GM18867 (cell line): ENCODE results near the gene KLHL41.
"Not testable (repeated sequence)": the region's sequence is repeated elsewhere in the genome, so short reads cannot be mapped to it uniquely, and the experiment has no call there.

ENCODE experiments used
- ATAC-seq: cut with Tn5 transposase; IDR thresholded peaks from one replicate; pipeline ENCODE4 v1.9.1; 2021; ENCODE audit warnings: mild to moderate bottlenecking, moderate library complexity; ENCODE audit not compliant: unreplicated experiment

The KLHL41 gene

DNA sequence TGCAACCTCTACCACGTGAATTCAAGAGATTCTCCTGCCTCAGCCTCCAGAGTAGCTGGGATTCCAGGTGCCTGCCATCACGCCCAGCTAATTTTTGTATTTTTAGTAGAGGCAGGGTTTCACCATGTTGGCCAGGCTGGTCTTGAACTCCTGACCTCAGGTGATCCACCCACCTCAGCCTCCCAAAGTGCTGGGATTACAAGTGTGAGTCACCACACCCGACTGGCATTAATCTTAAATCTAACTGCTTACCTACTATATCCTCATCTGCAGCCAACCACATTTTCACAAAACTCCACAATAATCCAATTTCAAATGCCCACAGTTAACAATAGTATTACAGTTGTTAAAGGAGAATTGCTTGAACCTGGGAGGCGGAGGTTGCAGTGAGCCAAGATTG lies 61.2 kb downstream of the KLHL41 start:
- ATAC-seq: not testable (repeated sequence)

DNA sequence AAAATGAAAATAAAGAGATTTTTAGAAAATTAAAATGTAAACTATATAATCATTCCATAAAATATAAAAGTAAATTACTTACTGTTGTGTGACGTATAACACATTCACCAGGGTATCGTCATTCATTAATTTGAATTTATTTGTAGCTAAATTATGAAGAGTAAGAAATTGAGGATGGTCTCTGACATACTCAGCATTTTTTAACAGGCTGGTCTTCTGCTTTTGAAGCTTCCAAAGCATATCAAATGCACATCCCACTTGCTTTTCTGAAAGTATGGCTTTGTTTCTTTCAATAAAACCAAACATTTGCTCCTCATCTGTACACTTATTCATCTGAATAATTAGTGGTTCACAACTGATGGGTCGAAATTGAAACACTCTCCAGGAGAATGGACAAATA lies 62.1 kb downstream of the KLHL41 start:
- ATAC-seq: no peak

DNA sequence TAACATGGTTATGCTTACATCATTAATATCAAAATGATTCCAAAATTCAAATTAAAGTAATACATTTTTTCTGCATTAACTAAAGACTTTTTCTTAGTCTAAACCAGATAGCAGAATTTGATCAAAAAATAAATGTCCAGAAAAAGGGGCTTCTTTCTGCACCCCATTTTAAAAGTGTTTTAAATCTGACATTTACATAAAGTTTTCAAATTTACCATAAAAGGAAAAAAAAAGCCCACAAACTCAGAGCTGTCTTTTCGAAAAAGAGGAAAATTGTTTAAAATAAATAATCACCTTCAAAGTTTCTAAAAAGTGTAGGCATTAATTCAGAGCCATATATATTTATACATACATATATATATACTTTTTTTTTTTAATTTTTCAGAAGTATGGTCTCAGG lies 62.7 kb downstream of the KLHL41 start:
- no peak for ATAC-seq

- ATAC-seq: no peak
These were observed 63.3 kb downstream of the KLHL41 start for GRCh38 chr2:169572821-169573159.

GRCh38 chr2:169573160-169573973 lies 63.9 kb downstream of the KLHL41 start, which contains the start of gene FASTKD1:
TSS of gene FASTKD1 (minus strand) at chr2:169573865. CDS start at chr2:169572029, 1,836 bp downstream.
- peak; percentile 99 for ATAC-seq

DNA sequence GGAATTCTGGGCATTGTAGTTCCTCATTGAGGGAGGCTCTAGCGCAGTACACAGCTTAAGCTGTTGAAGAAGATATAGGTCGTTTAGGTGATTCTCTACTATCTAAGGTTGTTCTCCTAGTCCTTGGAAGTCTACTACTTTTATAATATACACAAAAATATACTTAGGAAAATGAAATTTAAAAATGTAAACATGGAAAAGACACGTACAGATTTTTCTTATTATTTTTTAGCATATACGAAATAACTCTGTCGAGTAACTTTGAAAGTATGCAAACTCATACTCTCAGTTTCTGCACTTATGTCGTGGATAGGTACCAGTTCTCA lies 64.4 kb downstream of the KLHL41 start:
- ATAC-seq: peak; percentile 15

GRCh38 chr2:169574539-169574938 lies 65.0 kb downstream of the KLHL41 start:
- not testable (repeated sequence) for ATAC-seq

DNA sequence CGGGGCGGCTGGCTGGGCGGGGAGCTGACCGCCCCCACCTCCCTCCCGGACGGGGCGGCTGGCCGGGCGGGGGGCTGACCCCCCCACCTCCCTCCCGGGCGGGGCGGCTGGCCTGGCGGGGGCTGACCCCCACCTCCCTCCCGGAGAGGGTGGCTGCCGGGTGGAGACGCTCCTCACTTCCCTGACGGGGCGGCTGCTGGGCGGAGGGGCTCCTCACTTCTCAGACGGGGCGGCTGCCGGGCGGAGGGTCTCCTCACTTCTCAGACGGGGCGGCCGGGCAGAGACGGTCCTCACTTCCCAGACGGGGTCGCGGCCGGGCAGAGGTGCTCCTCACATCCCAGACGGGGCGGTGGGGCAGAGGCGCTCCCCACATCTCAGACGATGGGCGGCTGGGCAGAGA lies 65.8 kb downstream of the KLHL41 start:
- not testable (repeated sequence) for ATAC-seq
